Measurements from ENCODE around the gene ZNF816.
"Not testable (repeated sequence)": the region's sequence is repeated elsewhere in the genome, so short reads cannot be mapped to it uniquely, and the experiment has no call there.

The ZNF816 gene

DNA sequence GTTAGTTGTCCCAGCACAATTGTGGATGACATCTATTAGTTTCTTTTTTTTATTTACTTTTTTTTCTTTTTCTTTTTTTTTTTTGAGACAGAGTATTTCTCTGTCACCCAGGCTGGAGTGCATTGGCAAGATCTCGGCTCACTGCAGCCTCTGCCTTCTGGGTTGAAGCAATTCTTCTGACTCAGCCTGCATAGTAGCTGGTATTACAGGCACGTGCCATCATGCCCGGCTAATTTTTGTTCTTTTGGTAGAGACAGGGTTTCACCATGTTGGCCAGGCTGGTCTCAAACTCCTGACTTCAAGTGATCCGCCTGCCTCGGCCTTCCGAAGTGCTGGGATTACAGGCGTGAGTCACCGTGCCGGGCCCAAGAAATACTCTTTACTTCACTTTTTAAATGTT lies 38.0 kb downstream of the ZNF816 start:
- not testable (repeated sequence) for FAIRE-seq

DNA sequence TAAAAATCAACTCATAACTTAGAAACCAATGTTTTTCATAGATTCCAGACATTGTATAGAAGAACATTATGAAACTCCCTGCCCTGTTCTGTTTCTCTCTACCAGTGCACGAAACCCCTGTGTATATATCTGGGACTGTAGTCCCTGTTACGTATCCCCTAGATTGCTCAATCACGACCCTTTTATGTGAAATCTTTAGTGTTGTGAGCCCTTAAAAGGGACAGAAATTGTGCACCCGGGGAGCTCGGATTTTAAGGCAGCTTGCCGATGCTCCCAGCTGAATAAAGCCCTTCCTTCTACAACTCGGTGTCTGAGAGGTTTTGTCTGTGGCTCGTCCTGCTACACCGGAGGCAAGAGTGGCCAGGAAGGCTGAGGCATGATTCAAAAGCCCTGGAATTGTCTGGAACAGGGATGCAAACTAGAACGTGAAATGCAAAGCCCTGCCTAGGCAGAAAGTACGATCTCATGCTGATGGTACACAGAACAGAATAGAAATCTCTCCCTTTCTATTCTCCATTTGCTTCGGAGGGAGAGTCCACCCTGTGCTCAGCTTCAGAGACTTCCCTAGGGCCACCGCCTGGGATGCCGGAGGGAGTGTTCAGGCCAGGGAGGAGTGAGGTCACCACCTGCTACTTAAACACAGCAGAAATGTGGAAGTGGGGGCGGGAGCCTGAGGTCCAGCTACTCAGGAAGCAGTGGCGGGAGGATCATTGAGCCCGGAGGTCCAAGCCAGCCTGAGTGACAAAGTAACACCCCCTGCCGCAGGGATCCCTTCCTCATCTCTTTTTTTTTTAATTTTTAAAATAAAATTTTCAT lies 38.7 kb downstream of the ZNF816 start:
- no peak for FAIRE-seq

DNA sequence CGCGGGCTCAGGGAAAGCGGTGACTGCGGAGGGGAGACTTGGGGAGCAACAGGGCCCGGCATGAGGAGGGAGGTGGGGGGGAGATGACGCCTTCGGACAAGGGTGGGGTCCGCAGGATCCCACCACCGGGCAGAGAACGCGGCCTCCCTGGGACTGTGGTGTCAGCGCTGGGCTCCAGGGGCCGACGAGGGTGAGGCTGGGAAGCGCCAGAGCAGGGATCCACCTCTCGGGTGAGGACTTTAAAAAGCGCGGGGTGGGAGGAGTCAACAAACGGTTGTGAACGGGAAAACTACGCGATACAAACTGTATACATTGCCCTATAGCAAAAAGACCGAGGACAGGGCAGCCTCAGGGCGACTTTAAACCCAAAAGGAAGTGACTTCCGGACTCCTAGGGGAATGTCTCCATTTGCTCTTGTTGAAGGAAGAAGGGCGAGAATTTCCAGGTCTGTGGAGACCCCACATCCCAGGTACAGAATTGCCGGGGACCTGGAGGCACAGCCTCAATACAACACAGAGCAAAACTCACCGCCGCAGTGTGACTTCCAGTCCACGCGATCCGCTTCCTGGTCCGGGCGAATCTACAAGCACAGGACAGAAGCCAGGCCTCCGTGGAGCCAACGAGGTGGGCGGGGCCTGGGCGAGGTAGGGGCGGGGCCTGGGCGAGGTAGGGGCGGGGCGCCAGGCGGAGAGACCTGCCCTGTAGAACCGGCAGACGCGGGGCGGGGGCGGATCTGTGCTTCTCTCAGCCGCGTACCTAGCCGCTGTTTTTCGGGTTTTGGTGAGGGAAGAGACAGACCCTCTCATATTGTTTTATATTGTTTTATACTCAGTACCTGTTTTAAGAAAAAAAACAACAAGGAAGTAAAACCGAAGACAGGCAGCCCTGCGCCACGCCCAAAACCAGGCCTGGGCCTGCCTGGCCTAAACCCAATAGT lies 39.6 kb downstream of the ZNF816 start, which contains the start of gene ZNF888:
ZNF888 (minus strand) TSS at position 588 of the 937 bp plus-strand sequence. CDS start 5,555 bp downstream, outside the sequence.
- no peak for FAIRE-seq

- no peak for FAIRE-seq
Measured at GRCh38 chr19:52917531-52917930, 45.1 kb downstream of the ZNF816 start.

DNA sequence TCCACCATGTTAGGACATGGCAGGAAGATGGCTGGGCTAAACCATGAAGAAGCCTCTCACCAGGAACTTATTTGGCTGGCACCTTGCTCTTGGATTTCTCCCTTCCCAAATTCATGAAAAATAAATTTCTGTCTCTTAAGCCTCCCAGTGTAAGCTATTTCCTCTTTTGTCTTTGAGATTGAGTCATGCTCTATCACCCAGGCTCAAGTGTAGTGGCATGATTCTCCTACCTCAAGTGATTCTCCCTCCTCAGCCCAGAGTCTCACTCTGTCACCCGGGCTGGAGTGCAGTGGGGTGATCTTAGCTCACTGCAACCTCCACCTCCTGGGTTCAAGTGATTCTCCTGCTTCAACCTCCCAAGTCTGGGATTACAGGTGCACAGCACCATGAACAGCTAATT lies 52.0 kb downstream of the ZNF816 start:
- FAIRE-seq = no peak

DNA sequence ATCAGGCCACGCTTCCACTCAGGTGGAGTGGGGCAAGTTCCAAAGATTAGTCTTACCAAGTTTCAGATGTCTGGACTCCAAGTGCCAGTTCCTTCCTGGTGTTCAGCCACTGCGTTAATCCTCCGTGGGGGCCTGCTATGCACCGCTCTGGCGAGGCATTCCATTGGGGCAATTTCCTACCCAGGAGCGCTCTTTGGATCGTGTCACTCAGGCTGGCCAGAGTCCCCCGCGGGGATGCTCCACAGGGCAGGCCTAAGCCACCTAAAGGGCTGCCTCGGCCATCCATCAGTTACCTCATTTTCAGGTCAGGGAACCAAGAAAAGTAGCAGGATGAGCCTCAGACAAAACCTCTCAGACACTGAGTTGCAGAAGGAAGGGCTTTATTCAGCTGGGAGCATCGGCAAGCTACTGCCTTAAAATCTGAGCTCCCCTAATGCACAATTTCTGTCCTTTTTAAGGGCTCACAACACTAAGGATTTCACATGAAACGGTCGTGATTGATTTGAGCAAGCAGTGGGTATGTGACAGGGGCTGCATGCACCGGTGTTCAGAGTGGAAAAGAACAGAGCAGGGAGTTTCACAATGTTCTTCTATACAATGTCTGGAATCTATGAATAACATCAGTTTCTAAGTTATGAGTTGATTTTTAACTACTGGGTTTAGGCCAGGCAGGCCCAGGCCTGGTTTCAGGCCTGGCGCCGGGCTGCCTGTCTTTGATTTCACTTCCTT lies 58.5 kb downstream of the ZNF816 start:
- FAIRE-seq = not testable (repeated sequence)

GRCh38 chr19:52901842-52902241 lies 60.8 kb downstream of the ZNF816 start:
- no peak for FAIRE-seq

All from A204.1 (cell line).